GM18508 (cell line): ENCODE measurements around the gene HNRNPDL.
"Not testable (repeated sequence)": the region's sequence is repeated elsewhere in the genome, so short reads cannot be mapped to it uniquely, and the experiment has no call there.

ENCODE experiments used
- ATAC-seq: cut with Tn5 transposase; IDR thresholded peaks from one replicate; pipeline ENCODE4 v1.9.1; 2021; ENCODE audit warnings: moderate number of reproducible peaks; ENCODE audit not compliant: insufficient read depth, unreplicated experiment

The HNRNPDL gene

DNA sequence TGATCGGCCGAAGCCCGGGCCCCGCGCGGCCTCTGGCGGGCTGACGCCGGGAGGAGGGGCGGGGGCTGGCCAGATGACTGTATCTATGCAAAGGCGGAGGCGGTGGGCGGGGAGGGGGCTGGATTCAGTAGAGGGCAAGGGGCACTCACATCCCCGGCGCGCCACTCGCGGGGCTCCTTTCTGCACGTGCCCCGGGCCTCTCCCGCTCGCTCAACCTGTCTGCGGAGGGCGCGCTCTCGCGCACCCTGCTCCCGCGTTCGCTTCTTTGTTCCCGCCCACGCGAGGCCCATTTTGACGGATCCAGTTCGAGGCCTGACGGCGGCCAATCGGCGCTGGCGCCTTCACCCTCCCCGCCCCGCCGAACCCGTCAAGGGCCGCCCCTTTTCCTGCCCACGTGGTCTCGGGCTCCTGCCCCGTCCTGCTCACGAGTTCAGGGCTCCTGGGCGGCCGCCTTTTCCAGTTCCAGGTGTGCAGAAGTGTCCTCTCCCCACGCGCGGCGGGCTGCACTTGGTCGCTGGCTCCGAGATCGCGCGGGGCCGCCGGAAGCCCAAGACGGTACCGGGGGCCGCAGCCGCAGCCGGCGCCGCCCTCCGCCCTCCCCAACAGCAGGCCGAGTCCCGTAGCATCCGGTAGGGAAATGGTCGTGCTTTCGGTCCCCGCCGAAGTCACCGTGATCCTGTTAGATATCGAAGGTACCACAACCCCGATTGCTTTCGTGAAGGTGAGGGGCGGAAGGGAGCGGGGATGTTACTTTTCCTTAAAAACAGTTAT is at the start of gene HNRNPDL, which contains the start of gene ENOPH1:
TSS of gene HNRNPDL (minus strand) at position 270 of the 771 bp plus-strand sequence. CDS start 772 bp downstream, outside the sequence.
TSS of gene ENOPH1 (plus strand) at position 398 of the 771 bp plus-strand sequence. CDS start at position 638, 240 bp downstream.
- ATAC-seq: peak; percentile 60

DNA sequence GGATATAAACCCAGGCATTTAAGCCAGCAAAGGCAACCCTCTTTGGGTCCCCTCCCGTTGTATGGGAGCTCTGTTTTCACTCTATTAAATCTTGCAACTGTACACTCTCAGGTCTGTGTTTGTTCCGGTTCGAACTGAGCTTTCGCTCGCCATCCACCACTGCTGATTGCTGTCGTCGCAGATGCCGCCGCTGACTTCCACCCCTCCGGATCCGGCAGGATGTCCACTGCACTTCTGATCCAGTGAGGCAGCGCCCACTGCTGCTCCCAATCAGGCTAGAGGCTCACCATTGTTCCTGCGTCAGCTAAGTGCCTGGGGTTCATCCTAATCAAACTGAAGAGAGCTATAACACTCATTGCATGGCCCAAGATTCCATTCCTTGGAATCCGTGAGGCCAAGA is 49.3 kb upstream of the HNRNPDL start:
- ATAC-seq: no peak

DNA sequence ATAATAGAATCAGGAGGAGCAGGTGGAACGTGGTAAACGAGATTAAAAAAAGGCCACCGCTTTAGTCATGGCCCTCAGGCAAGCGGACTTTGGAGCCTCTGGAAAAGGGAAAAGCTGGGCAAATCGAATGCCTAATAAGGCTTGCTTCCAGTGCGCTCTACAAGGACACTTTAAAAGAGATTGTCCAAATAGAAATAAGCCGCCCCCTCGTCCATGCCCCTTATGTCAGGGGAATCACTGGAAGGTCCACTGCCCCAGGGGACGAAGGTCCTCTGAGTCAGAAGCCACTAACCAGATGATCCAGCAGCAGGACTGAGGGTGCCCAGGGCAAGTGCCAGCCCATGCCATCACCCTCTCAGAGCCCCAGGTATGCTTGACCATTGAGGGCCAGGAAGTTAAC is 47.2 kb upstream of the HNRNPDL start:
- not testable (repeated sequence) for ATAC-seq

DNA sequence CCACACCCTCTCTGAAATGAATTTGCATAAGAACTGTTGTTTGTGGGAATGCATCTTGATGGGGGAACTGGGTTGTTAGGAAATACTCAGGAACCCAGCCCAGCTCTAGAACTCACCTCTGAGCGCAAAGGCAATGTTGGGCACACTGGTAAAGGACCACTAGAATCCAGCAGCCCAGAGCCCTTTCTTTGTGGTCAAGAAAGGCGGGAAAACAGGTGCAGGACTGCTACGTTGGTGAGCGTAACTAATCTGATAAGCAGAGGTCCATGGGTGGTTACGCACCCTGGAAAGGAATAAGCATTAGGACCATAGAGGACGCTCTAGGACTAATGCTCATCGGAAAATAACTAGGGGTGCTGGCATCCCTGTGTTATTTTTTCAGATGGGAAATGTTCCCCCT is 45.7 kb upstream of the HNRNPDL start:
- not testable (repeated sequence) for ATAC-seq

DNA sequence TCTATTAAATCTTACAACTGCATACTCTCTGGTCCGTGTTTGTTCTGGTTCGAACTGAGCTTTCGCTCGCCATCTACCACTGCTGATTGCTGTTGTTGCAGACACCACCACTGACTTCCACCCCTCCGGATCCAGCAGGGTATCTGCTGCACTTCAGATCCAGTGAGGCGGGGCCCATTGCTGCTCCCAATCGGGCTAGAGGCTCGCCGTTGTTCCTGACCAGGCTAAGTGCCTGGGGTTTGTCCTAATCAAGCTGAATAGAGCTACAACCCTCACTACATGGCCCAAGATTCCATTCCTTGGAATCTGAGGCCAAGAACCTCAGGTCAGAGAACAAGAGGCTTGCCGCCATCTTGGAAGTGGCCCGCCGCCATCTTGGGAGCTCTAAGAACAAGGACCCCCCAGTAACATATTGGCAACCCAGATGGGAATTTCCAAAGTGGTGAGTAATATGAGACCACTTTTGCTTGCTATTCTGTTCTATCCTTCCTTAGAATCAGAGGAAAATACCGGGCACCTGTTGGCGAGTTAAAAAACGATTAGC is 43.4 kb upstream of the HNRNPDL start:
- no peak for ATAC-seq

DNA sequence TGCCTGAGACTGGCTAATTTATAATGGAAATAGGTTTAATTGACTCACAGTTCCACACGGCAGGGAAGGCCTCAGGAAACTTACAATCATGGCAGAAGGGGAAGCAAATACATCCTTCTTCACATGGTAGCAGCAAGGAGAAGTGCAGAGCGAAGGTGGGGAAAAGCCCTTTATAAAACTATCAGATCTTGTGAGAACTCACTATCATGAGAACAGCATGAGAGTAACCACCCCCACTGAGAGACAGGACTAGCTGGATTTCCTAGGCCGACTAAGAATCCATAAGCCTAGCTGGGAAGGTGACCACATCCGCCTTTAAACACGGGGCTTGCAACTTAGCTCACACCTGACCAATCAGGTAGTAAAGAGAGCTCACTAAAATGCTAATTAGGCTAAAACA is 42.8 kb upstream of the HNRNPDL start:
- not testable (repeated sequence) for ATAC-seq

DNA sequence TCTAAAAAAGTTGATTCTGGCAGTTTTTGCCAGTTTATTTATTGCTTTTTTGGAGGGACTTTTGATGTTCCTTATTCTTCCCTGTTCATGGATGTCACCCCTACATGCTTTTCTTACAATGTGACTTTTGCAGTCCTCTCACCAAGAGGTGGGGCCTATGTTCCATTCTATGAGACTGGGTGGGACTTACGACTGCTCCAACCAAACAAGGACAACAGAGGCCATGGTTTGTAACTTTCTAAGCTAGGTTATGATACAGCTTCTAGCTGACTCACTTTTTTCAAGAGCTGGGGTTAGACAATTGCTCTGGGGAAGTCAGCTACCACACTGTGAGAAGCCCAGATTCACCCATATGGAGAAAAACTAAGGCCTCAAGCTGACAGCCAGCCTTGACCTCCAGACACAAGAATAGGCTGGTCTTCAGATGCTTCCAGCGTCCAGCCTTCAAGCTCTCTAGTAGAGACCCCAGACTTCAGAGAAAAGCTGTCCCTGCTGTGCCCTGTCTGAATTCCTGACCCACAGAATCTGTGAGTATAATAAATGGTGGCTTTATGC is 39.6 kb upstream of the HNRNPDL start:
- no peak for ATAC-seq

DNA sequence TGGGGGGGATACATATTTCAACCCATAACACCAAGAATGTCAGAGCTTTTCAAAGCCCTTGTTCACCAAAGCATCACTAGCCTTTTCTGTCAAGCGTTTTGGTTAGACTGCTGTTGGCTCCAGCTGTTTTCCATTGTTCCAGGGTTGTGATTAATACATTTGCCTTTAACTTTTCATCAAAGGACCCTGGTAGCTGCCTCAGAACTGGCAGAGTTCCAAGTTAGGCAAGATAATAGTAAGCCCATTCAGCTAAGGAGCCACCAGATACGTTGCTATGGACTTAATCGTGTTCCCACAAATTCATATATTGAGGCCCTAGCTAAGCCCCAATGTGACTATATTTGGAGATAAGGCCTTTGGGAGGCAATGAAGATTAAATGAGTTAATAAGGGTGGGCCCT is 37.2 kb upstream of the HNRNPDL start:
- no peak for ATAC-seq

DNA sequence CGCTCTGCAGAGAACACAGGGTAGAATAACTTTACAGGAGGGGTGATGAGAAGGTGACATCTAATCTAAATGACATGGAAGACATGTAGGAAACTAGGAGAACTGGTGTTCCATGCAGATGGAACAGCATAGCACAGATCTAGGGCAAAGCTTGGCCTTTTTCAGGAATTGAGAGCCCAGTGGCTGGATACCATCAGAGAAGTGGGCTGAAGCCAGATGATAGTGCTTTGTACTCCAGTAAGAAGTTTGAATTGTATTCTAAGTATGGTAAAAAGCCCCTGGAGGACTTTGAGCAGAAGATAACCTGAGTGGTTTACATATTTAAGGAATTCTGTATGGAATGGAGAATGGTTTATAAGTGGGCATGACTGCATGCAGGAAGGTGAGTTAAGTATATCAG is 33.0 kb upstream of the HNRNPDL start:
- ATAC-seq: no peak

DNA sequence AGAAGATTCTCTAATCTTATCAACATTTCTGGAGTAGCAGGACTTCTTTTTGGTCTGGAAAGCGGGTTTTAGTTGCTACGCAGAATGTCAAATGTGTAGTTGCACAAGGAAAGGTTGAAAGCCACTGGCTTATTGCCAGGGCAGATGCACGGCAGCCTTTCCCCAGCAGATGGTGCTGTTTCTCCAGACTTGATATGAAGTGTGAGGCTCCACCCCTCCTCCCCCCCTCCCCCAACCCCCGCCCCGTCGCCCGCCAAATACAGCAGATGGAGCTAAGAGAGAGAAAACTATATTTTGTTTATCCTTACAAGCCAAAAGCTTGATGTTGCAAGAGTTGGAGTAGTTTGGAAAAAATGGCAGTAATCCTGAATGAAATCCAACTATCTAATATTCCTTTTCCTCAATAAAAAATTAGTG is 32.2 kb upstream of the HNRNPDL start:
- ATAC-seq: peak; percentile 71

DNA sequence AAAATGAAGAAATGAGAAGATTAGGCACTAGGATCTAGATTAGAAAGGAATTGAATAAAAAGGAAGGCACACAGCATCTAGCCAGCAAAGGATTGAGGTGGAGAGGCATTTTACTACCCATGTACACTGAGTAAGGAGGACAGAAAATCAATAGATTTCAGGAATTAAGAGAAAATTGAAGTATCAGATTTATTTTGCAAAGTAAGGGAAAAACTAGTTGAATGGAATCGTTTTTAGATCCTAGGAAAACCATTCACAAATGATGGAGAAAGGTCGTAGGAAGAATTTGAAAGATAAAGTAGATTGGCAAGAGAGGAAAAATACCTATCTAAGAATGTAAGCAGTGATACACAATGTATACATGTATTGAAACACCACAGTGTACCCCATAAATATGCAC is 31.4 kb upstream of the HNRNPDL start:
- ATAC-seq: no peak

DNA sequence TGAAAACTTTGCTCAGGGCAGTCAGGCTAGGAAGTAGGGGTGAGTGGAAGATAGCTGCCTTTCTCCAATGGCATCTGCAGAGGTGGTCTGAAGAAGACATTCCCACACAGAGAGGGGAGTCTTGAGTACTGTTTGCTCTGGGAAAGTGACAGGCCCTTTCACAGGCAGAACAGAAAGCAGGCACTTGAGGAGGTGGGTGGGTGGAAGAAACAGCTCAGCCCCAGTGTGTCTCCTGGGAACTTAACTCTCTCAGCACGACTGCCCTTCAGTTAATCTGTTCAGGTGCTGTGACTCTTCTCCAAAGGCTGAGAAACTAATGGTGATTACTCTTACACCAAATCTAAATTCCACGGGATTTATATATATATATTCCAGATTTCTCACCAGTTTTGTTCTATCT is 28.5 kb upstream of the HNRNPDL start:
- ATAC-seq: no peak

DNA sequence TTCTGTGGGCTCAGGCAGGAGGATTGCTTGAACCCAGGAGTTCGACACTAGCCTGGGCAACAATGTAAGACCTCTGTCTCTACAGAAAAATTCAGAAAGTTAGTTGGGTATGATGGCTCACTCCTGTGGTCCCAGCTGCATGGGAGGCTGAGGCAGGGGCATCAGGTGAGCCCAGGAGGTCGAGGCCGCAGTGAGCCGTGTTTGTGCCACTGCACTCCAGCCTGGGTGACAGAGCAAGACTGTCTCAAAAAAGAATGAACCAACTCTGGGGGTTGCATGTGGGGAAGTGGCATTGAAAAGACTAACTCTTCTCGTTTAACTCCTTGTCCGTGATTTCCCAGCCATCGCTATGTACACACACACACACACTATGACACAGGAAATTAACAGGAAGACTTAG is 27.0 kb upstream of the HNRNPDL start:
- no peak for ATAC-seq

DNA sequence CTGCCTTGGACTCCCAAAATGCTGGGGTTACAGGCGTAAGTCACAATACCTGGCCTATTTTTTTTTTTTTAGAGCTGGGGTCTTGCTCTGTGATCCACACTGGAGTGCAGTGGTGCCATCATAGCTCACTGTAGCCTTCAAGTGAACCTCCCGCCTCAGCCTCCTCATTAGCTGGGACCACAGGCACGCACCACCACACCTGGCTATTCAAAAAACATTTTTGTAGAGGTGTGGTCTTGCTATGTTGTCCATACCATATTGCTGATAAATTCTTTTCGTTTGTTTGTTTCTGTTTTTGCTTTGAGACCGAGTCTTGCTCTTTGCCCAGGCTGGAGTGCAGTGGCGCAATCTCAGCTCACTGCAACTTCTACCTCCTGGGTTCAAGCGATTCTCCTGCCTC is 21.8 kb upstream of the HNRNPDL start:
- no peak for ATAC-seq

DNA sequence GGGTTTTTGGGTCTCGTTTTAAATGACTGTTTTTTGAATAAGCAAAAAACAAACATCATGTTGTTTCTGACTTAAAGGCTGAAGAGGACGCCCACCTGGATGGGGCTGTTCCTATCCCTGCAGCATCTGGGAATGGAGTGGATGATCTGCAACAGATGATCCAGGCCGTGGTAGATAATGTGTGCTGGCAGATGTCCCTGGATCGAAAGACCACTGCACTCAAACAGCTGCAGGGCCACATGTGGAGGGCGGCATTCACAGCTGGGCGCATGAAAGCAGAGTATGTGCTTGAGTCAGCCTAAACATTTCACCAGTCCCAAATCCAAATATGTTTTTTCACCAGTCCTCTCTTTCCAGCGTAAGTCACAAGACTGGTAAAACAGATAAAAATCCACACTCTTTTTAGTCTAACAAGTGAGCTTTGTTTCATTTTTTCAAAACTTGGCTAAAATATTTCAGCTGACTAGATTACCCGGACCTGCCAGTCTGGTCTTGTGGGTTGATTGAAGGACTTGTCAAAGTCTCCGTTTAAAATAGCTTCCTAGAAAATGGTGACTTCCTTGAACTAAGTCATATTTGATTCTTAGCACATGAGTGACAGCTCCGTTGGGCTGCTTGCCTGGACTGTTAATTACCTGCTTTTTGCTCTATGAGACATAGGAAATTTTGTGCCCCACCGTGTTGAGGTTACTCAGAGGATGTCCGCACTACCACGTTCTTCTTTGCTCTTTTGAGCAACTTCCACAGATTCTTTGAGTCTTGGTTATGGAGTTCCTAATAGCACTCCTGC is 20.9 kb upstream of the HNRNPDL start:
- ATAC-seq: no peak

DNA sequence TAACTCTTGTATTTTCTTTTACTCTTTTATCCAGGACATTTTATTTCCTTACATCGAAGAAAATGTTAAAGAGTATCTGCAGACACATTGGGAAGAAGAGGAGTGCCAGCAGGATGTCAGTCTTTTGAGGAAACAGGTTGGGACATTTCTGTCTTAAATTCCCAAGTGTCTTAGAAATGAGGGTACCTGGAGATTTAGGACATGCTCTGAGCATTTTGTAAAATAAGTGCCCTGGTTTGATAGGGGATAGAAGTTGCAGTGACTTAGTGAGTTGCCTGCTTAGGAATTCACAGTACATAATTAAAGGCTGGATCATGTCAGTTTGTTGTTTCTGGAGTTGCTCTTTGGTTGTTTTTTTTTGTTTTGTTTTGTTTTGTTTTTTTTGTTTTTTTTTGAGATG is 17.6 kb upstream of the HNRNPDL start:
- no peak for ATAC-seq

DNA sequence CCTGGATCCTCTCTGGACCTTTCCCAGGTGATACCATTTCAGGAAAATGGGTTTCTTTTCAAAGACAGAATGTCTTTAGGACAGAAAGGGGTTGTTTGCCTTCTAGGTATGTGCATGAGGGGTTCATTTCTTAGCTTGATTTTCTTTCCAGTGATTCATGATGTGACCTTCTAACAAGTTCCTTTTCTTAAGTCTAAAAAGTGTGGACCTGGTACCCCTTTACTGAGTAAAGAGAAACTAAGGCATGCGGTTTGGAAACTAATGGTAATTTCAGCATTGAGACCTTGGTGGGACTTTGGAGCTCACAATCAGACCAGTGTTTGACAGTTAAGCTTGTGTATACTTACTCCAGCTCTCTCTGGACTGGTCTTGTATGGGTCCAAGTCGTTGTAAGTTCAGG is 8.8 kb upstream of the HNRNPDL start:
- no peak for ATAC-seq

DNA sequence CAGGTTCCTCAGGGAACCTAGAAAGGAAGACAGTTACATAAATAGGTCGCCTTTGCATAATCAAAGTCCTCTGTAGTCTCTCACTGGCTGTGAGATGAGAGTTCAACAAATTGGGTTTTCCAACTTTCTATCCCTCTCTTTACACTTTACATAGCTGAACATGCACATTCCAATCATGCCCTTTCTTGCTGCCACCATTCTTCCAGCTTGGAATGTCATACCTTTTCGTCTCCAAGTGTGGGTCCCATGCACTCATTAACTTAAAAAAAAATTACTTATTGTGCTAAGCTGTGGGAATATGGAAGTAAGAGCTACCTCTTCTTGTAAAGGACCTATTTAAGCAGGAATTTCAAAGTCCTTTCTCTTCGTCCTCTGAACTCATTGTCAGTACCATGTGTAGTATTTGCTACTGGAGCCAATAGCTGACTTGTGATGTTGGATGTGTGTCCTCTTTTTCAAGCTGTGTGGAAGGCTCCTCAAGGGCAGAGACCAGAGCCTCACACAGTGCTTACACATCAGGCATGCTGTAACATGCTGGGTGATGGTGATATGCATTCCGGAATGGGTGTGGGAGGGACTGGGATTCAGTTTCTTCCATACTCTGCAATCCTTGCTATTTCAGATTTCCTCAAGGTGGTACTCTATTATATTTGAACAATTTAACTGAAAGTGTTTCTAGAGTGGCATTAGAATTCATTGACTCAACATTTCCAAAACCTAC is 7.2 kb upstream of the HNRNPDL start:
- ATAC-seq: no peak

DNA sequence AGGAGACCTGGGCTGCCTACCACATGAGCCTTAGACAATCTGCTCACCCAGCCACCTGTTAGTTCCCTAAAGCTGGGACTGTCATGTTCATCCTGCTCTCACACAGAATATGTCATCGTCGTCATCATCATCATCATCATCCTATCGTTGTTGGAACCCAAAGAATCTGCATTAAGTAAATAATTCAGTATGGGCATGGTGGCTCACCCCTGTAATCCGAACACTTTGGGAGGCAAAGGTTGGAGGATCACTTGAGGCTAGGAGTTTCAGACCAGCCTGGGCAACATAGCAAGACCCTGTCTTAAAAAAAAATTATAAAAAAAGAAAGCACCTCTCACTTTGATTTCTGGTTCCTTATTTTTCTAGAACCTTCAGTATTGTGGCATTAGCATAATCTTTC is 6.5 kb upstream of the HNRNPDL start:
- ATAC-seq: no peak

DNA sequence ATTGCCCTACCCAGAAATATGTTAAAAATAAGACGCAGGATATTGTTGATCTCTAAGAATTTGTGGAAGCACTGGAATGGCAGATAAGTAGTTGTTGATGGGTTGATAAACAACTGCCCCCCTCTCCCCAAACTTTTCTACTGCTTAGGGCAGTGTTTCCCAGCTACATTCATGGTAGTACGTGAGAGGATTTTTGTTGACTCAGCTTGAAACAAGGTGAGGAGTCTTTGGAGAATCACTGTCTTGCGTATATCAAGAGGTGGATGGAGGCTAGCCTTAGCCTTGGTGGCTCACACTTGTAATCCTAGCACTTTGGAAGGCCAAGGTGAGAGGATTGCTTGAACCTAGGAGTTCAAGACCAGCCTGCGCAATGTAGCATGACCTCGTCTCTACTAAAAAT is 5.9 kb upstream of the HNRNPDL start:
- ATAC-seq: no peak
